Renal pelvis (tissue), 12 donors: Measurements from ENCODE around the gene GSTA5. TPM values are rescaled to one million over a fixed set of nuclear protein-coding genes. Genes with fewer than 3 reads are reported as not detected.
"Not testable (repeated sequence)": the region's sequence is repeated elsewhere in the genome, so short reads cannot be mapped to it uniquely, and the experiment has no call there.

ENCODE experiments used
- DNase-seq: peaks from one replicate; pipeline ENCODE4 v3.0.0-alpha.2; 2013
- long read RNA-seq, 16 experiments: transcript quantifications; one replicate each; lab custom pipeline, GENCODE V29; 2026
- polyA plus RNA-seq, 3 donors: library from polyadenylated mRNA; unstranded; fragments of 120-200 nt; gene quantifications; one replicate each; pipeline ENCODE4 v1.2.1, GENCODE V29; 2013; ENCODE audit not compliant: insufficient read length in 3 of 3

The GSTA5 gene
- polyA plus RNA-seq, result not detected
- long read RNA-seq, donor 1, result 0 reads
- long read RNA-seq, donor 2, result 0 reads
- long read RNA-seq, donor 3, result 0 reads
- long read RNA-seq, donor 4, result 0 reads
- long read RNA-seq, donor 5, result 0 reads
- long read RNA-seq, donor 6, result 0 reads
- long read RNA-seq, donor 7, result 0 reads
- long read RNA-seq, donor 8, result 0 reads
- long read RNA-seq, donor 9, result 0 reads
- long read RNA-seq, donor 10, result 0 reads
- long read RNA-seq, donor 11, result 0 reads
- long read RNA-seq, donor 12, result 0 reads
- long read RNA-seq, donor 13, result 0 reads
- long read RNA-seq, donor 14, result 0 reads
- long read RNA-seq, donor 15, result 0 reads
- long read RNA-seq, donor 16, result 0 reads

DNA sequence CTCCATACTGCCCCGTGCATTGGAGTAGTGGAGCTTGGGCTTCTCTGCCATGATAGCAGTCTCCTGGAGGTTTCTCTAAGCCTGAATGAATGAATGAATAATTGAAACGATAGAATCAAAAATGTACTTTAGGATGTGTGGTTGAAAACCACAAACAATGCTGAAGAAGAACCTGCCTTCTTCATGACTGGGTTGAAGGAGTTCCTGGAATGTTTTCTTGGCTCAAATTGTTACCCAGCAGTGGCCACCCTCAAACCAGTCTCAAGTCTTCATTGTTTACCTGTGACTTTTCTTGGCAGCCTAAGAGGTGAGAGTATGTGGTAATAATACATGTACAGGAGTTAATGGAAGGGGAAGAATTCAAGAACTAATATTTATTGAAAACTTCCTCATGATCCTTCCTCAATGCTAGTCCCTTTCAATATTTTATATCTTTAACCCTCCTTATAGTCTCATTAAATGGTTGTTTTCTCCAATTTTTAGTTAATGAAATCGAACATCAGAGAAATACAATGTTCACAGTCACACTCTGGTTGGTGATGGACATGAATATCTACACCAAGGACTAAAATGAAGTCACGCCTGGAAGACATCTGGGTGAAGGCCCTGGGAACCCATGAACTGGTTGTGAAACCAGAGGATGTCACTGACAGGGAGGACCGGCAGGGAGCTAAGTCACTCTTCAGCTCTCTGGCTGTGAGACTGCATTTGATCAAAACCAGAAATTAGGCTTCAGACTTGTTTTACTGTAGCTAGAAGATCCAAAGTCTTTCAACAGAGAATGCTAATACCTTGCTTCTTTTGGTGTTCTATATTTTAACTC is at the start of gene GSTA5:
GSTA5 (minus strand) TSS at position 51 of the 823 bp plus-strand sequence.
- DNase-seq, result no peak

DNA sequence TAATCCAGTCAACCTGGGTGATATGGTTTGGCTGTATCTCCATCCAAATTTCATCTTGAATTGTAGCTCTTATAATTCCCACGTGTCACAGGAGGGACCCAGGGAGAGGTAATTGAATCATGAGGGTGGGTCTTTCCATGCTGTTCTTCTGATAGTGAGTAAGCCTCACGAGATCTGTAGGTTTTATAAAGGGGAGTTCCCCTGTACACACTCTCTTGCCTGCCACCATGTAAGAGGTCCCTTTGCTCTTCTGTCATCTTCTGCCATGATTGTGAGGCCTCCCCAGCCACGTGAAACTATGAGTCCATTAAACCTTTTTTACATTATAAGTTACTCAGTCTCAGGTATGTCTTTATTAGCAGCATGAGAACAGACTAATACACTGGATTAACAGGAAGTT is 49.4 kb upstream of the GSTA5 start:
- no peak for DNase-seq

DNA sequence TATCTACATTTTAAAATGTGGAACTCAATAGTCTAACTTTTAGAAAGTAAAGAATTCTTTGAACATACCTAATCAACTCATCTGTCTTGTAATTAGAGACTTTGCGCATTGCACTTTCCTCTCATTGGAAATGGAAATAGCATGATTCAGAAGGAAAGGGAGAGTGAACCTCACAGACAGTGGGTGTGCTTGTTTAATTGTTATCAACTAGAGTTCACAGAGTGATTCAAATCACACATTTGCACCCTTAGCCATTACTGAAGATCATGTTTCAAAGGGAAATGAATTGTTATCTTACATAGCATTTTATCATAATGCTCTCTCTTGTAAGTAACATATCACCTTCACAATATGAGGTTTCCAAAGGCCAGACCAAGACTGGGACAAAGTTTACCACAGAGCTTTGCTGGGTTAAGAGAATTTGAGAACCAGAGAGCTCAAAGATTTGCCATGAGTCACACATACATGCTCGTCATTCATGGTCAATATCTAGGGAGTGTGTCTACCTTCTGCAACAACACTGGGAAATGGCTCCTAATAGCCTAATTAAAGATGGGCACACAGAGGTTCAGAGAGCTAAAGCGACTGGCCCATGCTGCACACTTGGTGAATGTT is 47.4 kb upstream of the GSTA5 start:
- DNase-seq, result no peak

DNA sequence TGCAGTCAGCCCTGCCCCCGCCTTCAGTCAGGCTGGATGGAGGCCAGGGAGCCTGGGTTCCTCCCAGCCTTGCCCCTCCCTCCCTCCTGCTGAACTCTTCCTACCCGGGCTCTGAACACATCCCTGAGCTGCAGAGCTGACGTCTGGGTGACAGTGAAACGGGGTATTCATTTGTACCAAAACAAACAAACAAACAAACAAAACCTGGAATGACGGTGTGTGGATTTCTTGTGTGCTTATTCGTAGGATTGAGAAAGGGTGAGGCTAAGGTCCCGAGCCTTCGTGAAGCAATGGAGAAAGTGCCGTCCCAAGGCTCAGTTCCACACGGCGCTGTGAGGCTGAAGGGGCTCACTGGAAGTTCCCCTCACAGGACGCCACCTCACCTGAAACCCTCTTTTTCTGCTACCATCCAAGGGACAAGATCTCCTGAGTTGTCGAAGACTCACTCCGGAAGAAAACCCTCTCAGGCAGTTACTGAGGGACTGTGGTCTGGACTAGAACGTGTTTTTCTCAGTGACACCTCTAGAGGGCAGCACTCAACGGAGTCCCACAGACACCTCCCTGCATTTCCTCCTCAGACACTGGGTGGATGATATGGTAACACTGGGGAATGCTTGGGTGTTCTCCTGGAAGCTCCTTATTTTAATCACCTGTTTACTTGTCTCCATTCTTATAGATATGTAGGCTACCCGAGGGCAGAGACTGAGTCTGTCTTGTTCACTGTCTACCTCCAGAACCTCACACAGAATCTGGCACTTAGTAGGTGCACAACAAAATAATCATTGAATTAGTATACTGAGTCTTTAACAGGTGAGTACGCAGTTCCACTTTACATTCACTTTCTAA is 41.6 kb upstream of the GSTA5 start:
- peak; percentile 50 for DNase-seq

DNA sequence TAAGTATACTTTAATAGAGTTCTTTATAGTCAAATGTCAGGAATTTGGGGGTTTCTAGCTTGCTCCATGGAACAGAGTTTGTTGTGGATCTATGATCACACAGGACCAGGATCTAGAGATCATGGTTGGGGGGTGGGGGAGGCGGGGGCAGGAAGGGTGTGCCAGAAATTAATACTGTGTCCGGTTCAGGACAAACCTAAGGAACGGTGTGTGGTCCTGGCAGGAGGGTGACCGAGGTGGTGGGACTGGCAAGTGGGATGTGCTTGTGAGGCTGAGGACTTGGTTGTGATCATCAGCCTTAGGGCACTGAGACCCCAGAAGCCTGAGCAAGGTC is 41.0 kb upstream of the GSTA5 start:
- DNase-seq, result no peak

DNA sequence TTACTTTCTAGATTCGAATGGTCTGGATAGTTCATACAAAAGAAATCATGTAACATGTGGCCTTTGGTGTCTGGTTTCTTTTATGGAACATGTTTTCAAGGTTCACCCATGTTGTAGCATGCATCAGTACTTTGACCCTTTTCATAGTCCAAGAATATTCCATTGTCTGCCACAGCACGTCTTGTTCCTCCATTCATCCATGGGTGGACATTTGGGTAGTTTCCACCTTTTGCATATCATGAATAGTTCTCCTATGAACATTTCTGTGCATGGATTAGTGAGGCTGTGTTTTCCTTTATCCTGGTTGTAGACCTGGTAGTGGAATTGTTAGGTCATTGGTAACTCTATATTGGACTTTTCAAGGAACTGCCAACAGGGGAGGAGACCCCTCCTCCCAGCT is 37.2 kb upstream of the GSTA5 start:
- no peak for DNase-seq

DNA sequence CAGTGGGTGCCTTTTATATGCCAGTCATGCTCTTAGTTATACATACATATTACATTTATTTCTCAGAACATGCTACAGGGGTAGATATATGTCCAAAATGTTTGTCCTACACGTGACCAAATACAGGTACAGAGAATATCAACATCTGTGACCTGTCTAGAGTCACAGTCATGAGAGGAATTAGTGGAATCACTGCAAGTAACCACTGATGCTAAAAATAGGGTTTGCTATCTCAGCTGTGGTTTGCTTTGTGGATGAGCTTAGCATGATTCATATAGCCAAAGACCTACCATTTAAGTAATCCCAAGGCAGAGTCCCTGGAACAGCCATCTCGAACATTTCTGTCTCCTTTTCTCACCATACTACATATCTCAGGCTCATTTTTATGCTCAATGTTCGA is 36.6 kb upstream of the GSTA5 start:
- no peak for DNase-seq

DNA sequence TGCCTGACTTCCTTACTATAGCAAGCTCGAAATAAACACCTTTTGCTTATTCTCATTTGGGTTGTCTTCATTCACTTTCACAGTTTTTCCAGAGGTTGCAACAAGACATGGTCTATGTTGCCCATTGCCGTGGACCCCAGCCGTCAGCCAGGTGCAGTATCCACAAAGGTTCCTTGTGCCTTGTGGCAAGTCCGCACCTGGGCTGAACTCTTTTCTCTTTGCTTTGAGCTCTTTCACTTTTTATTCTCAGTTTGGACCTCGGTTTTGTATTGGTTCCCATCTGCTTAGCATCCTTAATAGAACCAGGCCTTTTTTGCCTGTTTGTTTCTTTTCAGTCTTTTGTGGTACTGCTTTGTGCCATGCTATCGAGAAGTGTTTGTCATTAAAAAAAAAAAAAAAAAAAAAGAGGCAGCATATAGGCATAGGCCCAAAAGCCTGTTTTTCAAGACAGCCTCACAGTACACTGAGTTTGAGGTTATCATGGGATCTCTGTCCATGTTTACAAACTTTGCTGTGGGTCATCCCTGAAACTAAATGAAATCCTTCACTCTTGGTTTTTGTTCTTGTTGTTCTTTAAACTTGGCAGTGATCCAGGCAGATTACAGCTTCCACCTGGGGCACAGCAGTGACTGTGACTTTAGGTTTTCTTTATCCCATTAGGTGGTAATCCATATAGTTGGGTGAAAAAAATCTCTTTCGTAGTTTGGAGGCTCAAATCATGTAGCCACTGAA is 35.6 kb upstream of the GSTA5 start:
- DNase-seq, result no peak

DNA sequence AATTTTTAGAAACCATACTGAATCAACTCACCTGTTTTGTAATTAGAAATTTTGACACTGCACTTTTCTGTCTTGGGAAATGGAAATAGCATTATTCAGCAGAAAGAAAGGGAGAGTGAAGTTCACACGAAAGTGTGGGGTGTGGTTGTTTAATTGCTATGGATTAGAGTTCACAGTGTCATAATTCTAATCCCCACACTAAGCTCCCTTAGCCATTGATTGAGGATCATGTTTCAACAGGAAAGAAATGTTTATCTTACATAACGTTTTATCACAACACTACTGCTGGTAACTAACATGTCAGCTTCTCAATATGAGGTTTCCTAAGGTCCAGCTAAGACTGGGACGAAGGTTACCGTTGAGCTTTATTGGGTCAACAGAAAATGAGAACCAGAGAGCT is 31.4 kb upstream of the GSTA5 start:
- DNase-seq, result no peak

DNA sequence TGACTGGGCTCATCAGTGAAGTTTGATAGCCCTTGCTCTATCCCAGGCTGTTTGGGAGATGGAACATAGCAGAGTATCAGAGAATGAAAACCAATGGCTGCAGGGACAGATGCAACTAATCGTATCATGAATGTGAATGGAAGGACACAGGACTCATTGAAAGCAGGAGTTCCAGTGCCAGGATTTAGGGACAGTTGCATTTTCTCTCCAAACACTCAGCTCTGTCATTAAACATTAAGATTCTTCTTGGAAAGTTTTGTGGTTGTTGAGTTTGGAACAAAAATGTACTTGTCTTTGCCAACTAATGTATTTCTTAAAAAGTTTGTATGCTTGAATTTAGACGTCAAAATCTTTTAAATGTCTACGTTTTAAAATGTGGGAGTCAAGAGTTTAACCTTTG is 31.0 kb upstream of the GSTA5 start:
- no peak for DNase-seq

DNA sequence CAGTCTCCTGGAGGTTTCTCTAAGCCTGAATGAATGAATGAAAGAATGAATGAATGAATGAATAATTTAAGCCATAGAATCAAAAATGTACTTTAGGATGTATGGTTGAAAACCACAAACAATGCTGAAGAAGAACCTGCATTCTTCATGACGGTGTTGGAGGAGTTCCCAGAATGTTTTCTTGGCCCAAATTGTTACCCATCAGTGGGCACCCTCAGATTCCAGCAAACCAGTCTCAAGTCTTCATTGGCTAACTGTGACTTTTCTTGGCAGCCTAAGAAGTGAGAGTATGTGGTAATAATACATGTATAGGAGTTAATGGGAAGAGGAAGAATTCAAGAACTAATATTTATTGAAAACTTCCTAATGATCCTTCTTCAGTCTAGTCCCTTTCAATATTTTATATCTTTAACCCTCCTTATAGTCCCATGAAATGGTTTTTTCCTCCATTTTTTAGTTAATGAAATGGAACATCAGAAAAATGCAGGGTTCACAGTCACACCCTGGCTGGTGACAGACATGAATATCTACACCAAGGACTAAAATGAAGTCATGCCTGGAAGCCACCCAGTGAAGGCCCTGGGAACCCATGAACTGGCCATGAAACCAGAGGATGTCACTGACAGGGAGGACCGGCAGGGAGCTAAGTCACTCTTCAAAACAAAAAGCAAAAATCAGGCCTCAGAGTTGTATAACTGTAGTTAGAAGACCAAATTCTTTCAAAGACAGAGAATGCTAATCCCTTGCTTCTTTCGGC is 29.9 kb upstream of the GSTA5 start:
- DNase-seq, result not testable (repeated sequence)

DNA sequence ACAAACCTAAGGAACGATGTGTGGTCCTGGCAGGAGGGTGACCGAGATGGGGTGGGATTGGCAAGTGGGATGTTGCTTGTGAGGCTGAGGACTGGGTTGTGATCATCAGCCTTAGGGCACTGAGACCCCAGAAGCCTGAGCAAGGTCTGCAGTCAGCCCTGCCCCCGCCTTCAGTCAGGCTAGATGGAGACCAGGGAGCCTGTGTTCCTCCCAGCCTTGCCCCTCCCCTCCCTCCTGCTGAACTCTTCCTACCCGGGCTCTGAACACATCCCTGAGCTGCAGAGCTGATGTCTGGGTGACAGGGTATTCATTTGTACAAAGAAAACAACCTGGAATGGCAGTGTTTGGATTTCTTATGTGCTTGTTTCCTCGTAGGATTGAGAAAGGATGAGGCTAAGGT is 28.3 kb upstream of the GSTA5 start:
- not testable (repeated sequence) for DNase-seq

DNA sequence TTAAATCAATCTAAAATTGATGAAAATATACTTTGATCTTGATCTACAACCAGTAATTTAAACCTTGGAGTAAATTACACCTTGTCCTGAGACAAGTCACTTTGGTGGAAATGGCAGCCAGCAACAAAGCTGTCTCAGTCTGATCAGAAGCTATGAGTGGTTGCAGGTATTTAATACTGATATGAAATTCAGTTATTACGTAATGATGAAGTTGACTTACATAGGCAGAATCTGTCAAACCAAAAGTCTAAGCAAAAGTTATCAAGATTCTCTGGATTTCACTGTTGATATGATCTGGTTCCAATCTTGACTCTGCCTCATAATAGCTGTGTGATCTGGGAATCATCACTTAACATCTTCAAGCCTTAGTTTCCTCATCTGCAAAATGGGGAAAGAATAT is 27.6 kb upstream of the GSTA5 start:
- DNase-seq, result no peak

DNA sequence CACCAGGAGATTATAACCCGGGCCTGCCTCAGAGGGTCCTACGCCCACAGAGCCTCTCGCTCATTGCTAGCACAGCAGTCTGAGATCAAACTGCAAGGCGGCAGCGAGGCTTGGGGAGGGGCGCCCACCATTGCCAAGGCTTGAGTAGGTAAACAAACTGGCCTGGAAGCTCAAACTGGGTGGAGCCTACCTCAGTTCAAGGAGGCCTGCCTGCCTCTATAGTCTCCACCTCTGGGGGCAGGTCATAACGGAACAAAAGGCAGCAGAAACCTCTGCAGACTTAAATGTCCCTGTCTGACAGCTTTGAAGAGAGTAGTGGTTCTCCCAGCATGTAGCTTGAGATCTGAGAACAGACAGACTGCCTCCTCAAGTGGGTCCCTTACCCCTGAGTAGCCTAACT is 20.5 kb upstream of the GSTA5 start:
- not testable (repeated sequence) for DNase-seq

DNA sequence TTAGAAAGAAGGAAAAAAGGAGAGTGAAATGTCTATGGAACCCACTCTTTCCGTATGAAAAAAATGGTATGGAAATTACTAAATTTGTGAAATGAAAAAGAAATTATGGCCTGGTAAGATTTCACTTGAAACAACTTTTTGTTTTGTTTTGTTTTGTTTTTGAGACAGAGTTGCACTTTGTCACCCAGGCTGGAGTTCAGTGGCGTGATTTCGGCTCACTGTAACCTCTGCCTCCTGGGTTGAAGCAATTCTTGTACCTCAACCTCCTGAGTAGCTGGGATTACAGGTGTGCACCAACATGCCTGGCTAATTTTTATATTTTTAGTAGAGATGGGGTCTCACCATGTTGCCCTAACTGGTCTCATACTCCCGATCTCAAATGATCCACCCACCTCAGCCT is 17.8 kb upstream of the GSTA5 start:
- DNase-seq, result no peak

DNA sequence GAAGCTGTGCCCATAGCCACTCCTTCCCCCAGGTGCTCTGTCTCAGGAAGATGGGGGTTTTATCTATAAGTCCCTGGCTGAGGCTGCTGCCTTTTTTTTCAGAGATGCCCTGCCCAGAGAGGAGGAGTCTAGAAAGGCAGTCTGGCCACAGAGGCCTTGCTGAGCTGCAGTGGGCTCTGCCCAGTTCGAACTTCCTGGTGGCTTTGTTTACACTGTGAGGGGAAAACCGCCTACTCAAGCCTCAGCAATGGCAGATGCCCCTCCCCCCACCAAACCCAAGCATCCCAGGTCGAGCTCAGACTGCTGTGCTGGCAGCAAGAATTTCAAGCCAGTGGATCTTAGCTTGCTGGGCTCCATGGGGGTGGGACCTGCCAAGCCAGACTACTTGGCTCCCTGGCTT is 15.5 kb upstream of the GSTA5 start:
- DNase-seq, result not testable (repeated sequence)

DNA sequence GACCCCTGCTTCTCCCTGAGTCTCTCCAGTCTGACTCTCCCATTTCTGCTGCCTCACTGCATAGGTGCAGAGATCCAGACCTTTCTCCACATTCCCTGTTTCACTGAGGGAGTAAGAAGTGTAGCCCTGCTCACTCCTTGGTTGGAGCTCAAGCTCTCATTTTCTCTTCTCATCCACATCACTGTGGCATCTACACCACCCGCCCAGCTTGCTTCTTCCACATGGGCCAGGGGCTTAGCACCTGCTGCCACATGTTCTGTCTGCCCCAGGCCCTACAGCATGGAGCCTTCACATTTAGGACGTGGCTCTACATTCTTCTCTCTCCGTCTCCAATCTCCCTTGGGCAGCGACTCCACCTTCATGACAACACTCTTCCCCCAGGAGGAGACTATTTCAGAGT is 8.5 kb upstream of the GSTA5 start:
- DNase-seq, result no peak

DNA sequence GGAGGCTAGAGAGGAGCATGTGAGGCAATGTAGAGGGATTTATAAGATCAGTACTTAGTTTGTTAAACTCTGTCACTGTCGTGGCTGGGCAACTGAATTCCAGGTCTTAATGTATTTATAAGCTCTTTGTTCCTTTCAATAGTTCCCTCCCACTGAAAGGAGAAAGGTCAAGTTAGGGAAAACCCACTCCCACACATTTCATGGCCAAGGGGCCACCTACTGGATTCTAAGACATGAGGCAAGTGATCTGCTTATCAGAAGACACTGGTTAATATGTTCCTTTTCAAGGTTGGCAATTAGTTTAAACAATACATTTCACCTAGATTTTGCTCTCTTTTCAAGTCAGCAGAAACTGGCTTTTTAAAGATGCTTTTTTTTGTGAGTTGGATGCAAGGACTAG is 5.4 kb upstream of the GSTA5 start:
- DNase-seq, result no peak

DNA sequence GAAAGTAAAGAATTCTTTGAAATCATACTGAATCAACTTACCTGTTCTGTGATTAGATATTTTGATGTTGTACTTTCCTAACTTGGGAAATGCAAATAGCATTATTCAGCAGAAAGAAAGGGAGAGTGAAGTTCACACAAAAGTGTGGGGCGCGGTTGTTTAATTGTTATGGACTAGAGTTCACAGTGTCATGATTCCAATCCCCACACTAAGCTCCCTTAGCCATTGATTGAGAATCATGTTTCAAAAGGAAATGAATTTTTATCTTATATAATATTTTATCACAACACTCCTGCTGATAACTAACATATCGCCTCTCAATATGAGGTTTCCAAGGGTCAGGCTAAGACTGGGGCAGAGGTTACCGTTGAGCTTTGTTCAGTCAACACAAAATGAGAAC is 3.0 kb upstream of the GSTA5 start:
- DNase-seq, result no peak
